Nephron progenitor cell (in vitro differentiated cells): ENCODE results near the gene HCK.
"Not testable (repeated sequence)": the region's sequence is repeated elsewhere in the genome, so short reads cannot be mapped to it uniquely, and the experiment has no call there.

Experiments used
- DNase-seq: peaks from one replicate; pipeline ENCODE4 v3.0.0; 2021
- H3K27ac Mint-ChIP-seq: 2 replicates; pipeline ENCODE4 v1.8.0; 2021; ENCODE audit warnings: mild to moderate bottlenecking, moderate library complexity, mixed read lengths
- H3K27me3 Mint-ChIP-seq: 2 replicates; pipeline ENCODE4 v1.8.0; 2021; ENCODE audit warnings: mild to moderate bottlenecking, low read depth, mixed read lengths; ENCODE audit not compliant: poor library complexity
- H3K36me3 Mint-ChIP-seq: 2 replicates; pipeline ENCODE4 v1.8.0; 2021; ENCODE audit warnings: low read depth, mixed read lengths
- H3K4me1 Mint-ChIP-seq: 2 replicates; pipeline ENCODE4 v1.8.0; 2021; ENCODE audit warnings: mixed read lengths
- H3K4me3 Mint-ChIP-seq: 2 replicates; pipeline ENCODE4 v1.8.0; 2021; ENCODE audit warnings: mild to moderate bottlenecking, moderate library complexity, mixed read lengths
- H3K9me3 Mint-ChIP-seq: 2 replicates; pipeline ENCODE4 v1.8.0; 2021; ENCODE audit warnings: mild to moderate bottlenecking, moderate library complexity, mixed read lengths
- CTCF ChIP-seq: fragments of 200-600 bp; sonication (generic); IDR thresholded peaks from 2 replicates; pipeline ENCODE4 v1.5.0; 2021; ENCODE audit warnings: antibody characterized with exemption

HCK gene

GRCh38 chr20:32119734-32120133 is 67.7 kb downstream of the HCK start:
- H3K27me3 Mint-ChIP-seq = no peaks in the 10 kb centered on the region
- H3K4me3 Mint-ChIP-seq = no peak overlapping the region
- peaks cover 39% of the 10 kb centered on the region for H3K36me3 Mint-ChIP-seq
- no peak for TF ChIP-seq CTCF
- no peak for DNase-seq
- H3K4me1 Mint-ChIP-seq = peaks cover 30% of the 10 kb centered on the region
- H3K27ac Mint-ChIP-seq = no peak overlapping the region
- H3K9me3 Mint-ChIP-seq = peaks cover 27% of the 10 kb centered on the region

GRCh38 chr20:32121908-32122307 is 69.9 kb downstream of the HCK start:
- Mint-ChIP-seq H3K4me1 (peaks cover 23% of the 10 kb centered on the region), H3K9me3 (peaks cover 30% of the 10 kb centered on the region), H3K36me3 (peaks cover 45% of the 10 kb centered on the region)
- H3K27ac Mint-ChIP-seq, DNase-seq, H3K4me3 Mint-ChIP-seq, H3K27me3 Mint-ChIP-seq: not testable (repeated sequence)

GRCh38 chr20:32123088-32123487 is 71.0 kb downstream of the HCK start:
- Mint-ChIP-seq H3K9me3 (peaks cover 30% of the 10 kb centered on the region), H3K4me3 (no peak overlapping the region), H3K4me1 (peaks cover 25% of the 10 kb centered on the region), H3K27me3 (no peaks in the 10 kb centered on the region), H3K27ac (no peak overlapping the region), H3K36me3 (peaks cover 45% of the 10 kb centered on the region)
- DNase-seq = no peak
- TF ChIP-seq CTCF = no peak

GRCh38 chr20:32124916-32125454 is 72.9 kb downstream of the HCK start:
- no peak for TF ChIP-seq CTCF
- Mint-ChIP-seq H3K9me3 (peaks cover 30% of the 10 kb centered on the region), H3K4me1 (peaks cover 31% of the 10 kb centered on the region), H3K27me3 (no peaks in the 10 kb centered on the region), H3K4me3 (no peak overlapping the region), H3K36me3 (peaks cover 39% of the 10 kb centered on the region), H3K27ac (no peak overlapping the region)
- no peak for DNase-seq

GRCh38 chr20:32125506-32125905 is 73.5 kb downstream of the HCK start:
- H3K9me3 Mint-ChIP-seq = peaks cover 27% of the 10 kb centered on the region
- peaks cover 34% of the 10 kb centered on the region for H3K36me3 Mint-ChIP-seq
- H3K4me3 Mint-ChIP-seq = no peak overlapping the region
- H3K27me3 Mint-ChIP-seq = no peaks in the 10 kb centered on the region
- no peak for TF ChIP-seq CTCF
- H3K27ac Mint-ChIP-seq = no peak overlapping the region
- DNase-seq = no peak
- H3K4me1 Mint-ChIP-seq = peaks cover 36% of the 10 kb centered on the region

GRCh38 chr20:32126919-32127318 is 74.9 kb downstream of the HCK start:
- DNase-seq = no peak
- Mint-ChIP-seq H3K27me3 (no peaks in the 10 kb centered on the region), H3K4me1 (peaks cover 50% of the 10 kb centered on the region)

More at GRCh38 chr20:32126919-32127318, 74.9 kb downstream of the HCK start:
- Mint-ChIP-seq H3K4me3 (no peak overlapping the region), H3K36me3 (peaks cover 40% of the 10 kb centered on the region), H3K9me3 (peaks cover 22% of the 10 kb centered on the region), H3K27ac (peak overlapping the region; percentile 94)
- TF ChIP-seq CTCF = no peak
